DMS153 (cell line): Measurements from ENCODE around the gene RDX.

Experiments
- DNase-seq: peaks from one replicate; lab custom pipeline; 2025; lab: John Stamatoyannopoulos, UW

RDX gene

GRCh38 chr11:110130642-110131238 lies 165.7 kb downstream of the RDX start:
- DNase-seq = peak; percentile 98

- DNase-seq = peak; percentile 26
Measured at GRCh38 chr11:110128161-110128560, 168.3 kb downstream of the RDX start.

GRCh38 chr11:110126936-110127335 lies 169.5 kb downstream of the RDX start:
- no peak for DNase-seq

GRCh38 chr11:110125632-110126031 lies 170.8 kb downstream of the RDX start:
- no peak for DNase-seq
